RWPE2 (cell line): ENCODE measurements around the gene KRT26.

Experiments used
- ATAC-seq: fragments of 200-7000 bp; cut with Tn5 transposase; 3 replicates; pipeline ENCODE4 v1.9.1; 2021; ENCODE audit warnings: low read depth
- DNase-seq: peaks from one replicate; pipeline ENCODE4 v3.0.0-alpha.2; 2020; ENCODE audit warnings: low spot score
- H3K27ac ChIP-seq: fragments of 450-650 bp; 2 replicates; pipeline ENCODE4 v1.5.1; 2017; ENCODE audit warnings: mild to moderate bottlenecking; ENCODE audit not compliant: poor library complexity, severe bottlenecking
- H3K27me3 ChIP-seq: fragments of 250-450 bp; sonication (Bioruptor Pico); 2 replicates; pipeline ENCODE4 v1.5.1; 2021; ENCODE audit warnings: mild to moderate bottlenecking, moderate library complexity; ENCODE audit not compliant: insufficient read depth, poor library complexity, severe bottlenecking
- H3K36me3 ChIP-seq: fragments of 250-450 bp; sonication (Bioruptor Pico); 2 replicates; pipeline ENCODE4 v1.5.1; 2020; ENCODE audit warnings: low read depth, mild to moderate bottlenecking, moderate library complexity
- H3K4me1 ChIP-seq: fragments of 250-450 bp; sonication (Bioruptor Pico); 2 replicates; pipeline ENCODE4 v1.5.1; 2021; ENCODE audit warnings: mild to moderate bottlenecking, moderate library complexity; ENCODE audit not compliant: insufficient read depth, poor library complexity, severe bottlenecking
- H3K4me3 ChIP-seq: fragments of 250-450 bp; sonication (Bioruptor Pico); 2 replicates; pipeline ENCODE4 v1.5.1; 2021; ENCODE audit warnings: mild to moderate bottlenecking, moderate library complexity; ENCODE audit not compliant: severe bottlenecking
- H3K9me3 ChIP-seq: fragments of 250-450 bp; sonication (Bioruptor Pico); 2 replicates; pipeline ENCODE4 v1.5.1; 2021; ENCODE audit warnings: mild to moderate bottlenecking, moderate library complexity; ENCODE audit not compliant: severe bottlenecking
- CTCF ChIP-seq: fragments of 450-650 bp; IDR thresholded peaks from one replicate; pipeline ENCODE4 v1.5.1; 2017; ENCODE audit warnings: mild to moderate bottlenecking, moderate library complexity; ENCODE audit not compliant: poor library complexity, severe bottlenecking

KRT26 gene

GRCh38 chr17:40782450-40782849, 10.4 kb upstream of the KRT26 start, which contains the start of gene KRT27:
Gene KRT27, minus strand, starts transcription at chr17:40782550. Its CDS starts 57 bp downstream, at chr17:40782493.
- H3K9me3 ChIP-seq, result no peaks in the 10 kb centered on the region

GRCh38 chr17:40779181-40779909, 7.3 kb upstream of the KRT26 start:
- no peak for TF ChIP-seq CTCF
- H3K4me1 ChIP-seq, result no peaks in the 10 kb centered on the region
- no peak overlapping the region for H3K27ac ChIP-seq
- DNase-seq (no peak), ATAC-seq (no peak)
- H3K9me3 ChIP-seq, result no peaks in the 10 kb centered on the region
- H3K27me3 ChIP-seq, result peaks cover 5% of the 10 kb centered on the region
- H3K4me3 ChIP-seq, result no peak overlapping the region
- H3K36me3 ChIP-seq, result no peaks in the 10 kb centered on the region

More at GRCh38 chr17:40782450-40782849, 10.4 kb upstream of the KRT26 start, which contains the start of gene KRT27:
- no peak for DNase-seq
- no peak within 1 kb of the TSS for H3K27ac ChIP-seq
- H3K4me3 ChIP-seq, result no peak within 1 kb of the TSS
- peaks cover 5% of the 10 kb centered on the region for H3K27me3 ChIP-seq
- ATAC-seq, result no peak
- TF ChIP-seq CTCF, result no peak
- no peaks in the 10 kb centered on the region for H3K4me1 ChIP-seq
- no peaks in the 10 kb centered on the region for H3K36me3 ChIP-seq

- Histone ChIP-seq H3K36me3 (no peaks in the 10 kb centered on the region), H3K9me3 (no peaks in the 10 kb centered on the region), H3K27me3 (peaks cover 13% of the 10 kb centered on the region), H3K27ac (no peak overlapping the region), H3K4me1 (no peaks in the 10 kb centered on the region), H3K4me3 (no peak overlapping the region)
- no peak for TF ChIP-seq CTCF
- ATAC-seq (no peak), DNase-seq (no peak)
Observed at GRCh38 chr17:40778461-40778860, 6.5 kb upstream of the KRT26 start.

GRCh38 chr17:40777971-40778370, 6.0 kb upstream of the KRT26 start:
- no peak for TF ChIP-seq CTCF
- Histone ChIP-seq H3K27ac (no peak overlapping the region), H3K27me3 (peaks cover 18% of the 10 kb centered on the region), H3K4me1 (no peaks in the 10 kb centered on the region), H3K4me3 (no peak overlapping the region), H3K9me3 (no peaks in the 10 kb centered on the region), H3K36me3 (no peaks in the 10 kb centered on the region)
- DNase-seq (no peak), ATAC-seq (no peak)

- ATAC-seq, result no peak
- TF ChIP-seq CTCF, result no peak
- no peaks in the 10 kb centered on the region for H3K9me3 ChIP-seq
Observed at GRCh38 chr17:40777459-40777858, 5.5 kb upstream of the KRT26 start.

More at GRCh38 chr17:40777459-40777858, 5.5 kb upstream of the KRT26 start:
- H3K4me3 ChIP-seq, result no peak overlapping the region
- no peak for DNase-seq
- H3K27me3 ChIP-seq, result peaks cover 20% of the 10 kb centered on the region
- no peaks in the 10 kb centered on the region for H3K4me1 ChIP-seq
- no peaks in the 10 kb centered on the region for H3K36me3 ChIP-seq
- no peak overlapping the region for H3K27ac ChIP-seq
